HL-60 (cell line): ENCODE measurements around the gene SORCS2.

Experiments used
- DNase-seq, 2 experiments: peaks; one replicate each; pipeline ENCODE4 v3.0.0-alpha.2; 2010 to 2020; ENCODE audit warnings: low read depth in 1 of 2, low spot score in 1 of 2
- H3K27ac ChIP-seq: fragments of 250-450 bp; sonication (Bioruptor Pico); replicated peaks from 2 replicates; pipeline ENCODE4 v1.5.1; 2020; ENCODE audit warnings: mild to moderate bottlenecking, moderate library complexity
- H3K27me3 ChIP-seq: fragments of 250-450 bp; sonication (Bioruptor Pico); 2 replicates; pipeline ENCODE4 v1.5.1; 2021; ENCODE audit warnings: mild to moderate bottlenecking, moderate library complexity; ENCODE audit not compliant: insufficient read depth, poor library complexity, severe bottlenecking
- H3K4me3 ChIP-seq: replicated peaks from 2 replicates; pipeline ENCODE4 v1.5.1; 2011; ENCODE audit warnings: mild to moderate bottlenecking, control low read depth, low read length; ENCODE audit not compliant: insufficient read depth
- GABPA ChIP-seq: IDR thresholded peaks from 2 replicates; pipeline ENCODE4 v1.6.1; 2012; ENCODE audit warnings: low read depth
- POLR2AphosphoS5 ChIP-seq: IDR thresholded peaks from 2 replicates; pipeline ENCODE4 v1.6.1; 2012; ENCODE audit warnings: low read depth
- SPI1 ChIP-seq: IDR thresholded peaks from 2 replicates; pipeline ENCODE4 v1.6.1; 2012; ENCODE audit warnings: low read depth, mild to moderate bottlenecking, borderline replicate concordance
- TF ChIP-seq, protein P1 (sequence below): IDR thresholded peaks from 2 replicates; pipeline ENCODE4 v1.6.1; 2012; ENCODE audit warnings: low read depth; ENCODE audit not compliant: insufficient replicate concordance
- TF ChIP-seq, protein P2 (sequence below): IDR thresholded peaks from one replicate; pipeline ENCODE4 v1.5.1; 2011; ENCODE audit warnings: low read length, control low read depth, inconsistent platforms; ENCODE audit not compliant: insufficient read depth

The SORCS2 gene

DNA sequence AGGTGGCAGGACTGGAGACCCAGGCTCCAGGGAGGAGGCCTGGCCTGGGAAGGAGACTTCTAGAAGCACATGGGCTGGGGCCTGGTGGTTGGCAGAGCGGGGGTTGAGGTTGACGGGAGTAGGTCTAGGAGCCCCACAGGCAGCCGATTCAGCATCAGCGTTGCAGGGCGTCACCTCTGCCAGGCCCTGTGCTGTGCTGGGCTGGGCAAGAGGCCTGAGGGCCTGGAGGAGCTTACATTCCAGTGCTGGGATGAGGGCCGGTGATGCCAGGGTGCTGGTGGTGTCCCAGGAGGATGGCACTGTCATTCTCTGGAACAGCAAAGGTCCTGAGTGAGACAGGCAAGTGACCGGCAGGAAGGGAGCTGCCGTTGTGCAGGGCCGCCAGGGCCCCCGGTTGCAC lies 76.6 kb downstream of the SORCS2 start:
- TF ChIP-seq, protein P1, sequence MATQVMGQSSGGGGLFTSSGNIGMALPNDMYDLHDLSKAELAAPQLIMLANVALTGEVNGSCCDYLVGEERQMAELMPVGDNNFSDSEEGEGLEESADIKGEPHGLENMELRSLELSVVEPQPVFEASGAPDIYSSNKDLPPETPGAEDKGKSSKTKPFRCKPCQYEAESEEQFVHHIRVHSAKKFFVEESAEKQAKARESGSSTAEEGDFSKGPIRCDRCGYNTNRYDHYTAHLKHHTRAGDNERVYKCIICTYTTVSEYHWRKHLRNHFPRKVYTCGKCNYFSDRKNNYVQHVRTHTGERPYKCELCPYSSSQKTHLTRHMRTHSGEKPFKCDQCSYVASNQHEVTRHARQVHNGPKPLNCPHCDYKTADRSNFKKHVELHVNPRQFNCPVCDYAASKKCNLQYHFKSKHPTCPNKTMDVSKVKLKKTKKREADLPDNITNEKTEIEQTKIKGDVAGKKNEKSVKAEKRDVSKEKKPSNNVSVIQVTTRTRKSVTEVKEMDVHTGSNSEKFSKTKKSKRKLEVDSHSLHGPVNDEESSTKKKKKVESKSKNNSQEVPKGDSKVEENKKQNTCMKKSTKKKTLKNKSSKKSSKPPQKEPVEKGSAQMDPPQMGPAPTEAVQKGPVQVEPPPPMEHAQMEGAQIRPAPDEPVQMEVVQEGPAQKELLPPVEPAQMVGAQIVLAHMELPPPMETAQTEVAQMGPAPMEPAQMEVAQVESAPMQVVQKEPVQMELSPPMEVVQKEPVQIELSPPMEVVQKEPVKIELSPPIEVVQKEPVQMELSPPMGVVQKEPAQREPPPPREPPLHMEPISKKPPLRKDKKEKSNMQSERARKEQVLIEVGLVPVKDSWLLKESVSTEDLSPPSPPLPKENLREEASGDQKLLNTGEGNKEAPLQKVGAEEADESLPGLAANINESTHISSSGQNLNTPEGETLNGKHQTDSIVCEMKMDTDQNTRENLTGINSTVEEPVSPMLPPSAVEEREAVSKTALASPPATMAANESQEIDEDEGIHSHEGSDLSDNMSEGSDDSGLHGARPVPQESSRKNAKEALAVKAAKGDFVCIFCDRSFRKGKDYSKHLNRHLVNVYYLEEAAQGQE = no peak
- TF ChIP-seq, protein P2, sequence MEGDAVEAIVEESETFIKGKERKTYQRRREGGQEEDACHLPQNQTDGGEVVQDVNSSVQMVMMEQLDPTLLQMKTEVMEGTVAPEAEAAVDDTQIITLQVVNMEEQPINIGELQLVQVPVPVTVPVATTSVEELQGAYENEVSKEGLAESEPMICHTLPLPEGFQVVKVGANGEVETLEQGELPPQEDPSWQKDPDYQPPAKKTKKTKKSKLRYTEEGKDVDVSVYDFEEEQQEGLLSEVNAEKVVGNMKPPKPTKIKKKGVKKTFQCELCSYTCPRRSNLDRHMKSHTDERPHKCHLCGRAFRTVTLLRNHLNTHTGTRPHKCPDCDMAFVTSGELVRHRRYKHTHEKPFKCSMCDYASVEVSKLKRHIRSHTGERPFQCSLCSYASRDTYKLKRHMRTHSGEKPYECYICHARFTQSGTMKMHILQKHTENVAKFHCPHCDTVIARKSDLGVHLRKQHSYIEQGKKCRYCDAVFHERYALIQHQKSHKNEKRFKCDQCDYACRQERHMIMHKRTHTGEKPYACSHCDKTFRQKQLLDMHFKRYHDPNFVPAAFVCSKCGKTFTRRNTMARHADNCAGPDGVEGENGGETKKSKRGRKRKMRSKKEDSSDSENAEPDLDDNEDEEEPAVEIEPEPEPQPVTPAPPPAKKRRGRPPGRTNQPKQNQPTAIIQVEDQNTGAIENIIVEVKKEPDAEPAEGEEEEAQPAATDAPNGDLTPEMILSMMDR = no peak
- TF ChIP-seq GABPA = no peak
- DNase-seq = no peak
- Histone ChIP-seq H3K4me3 (no peak overlapping the region), H3K27me3 (peaks cover 2% of the 10 kb centered on the region), H3K27ac (no peak overlapping the region)

DNA sequence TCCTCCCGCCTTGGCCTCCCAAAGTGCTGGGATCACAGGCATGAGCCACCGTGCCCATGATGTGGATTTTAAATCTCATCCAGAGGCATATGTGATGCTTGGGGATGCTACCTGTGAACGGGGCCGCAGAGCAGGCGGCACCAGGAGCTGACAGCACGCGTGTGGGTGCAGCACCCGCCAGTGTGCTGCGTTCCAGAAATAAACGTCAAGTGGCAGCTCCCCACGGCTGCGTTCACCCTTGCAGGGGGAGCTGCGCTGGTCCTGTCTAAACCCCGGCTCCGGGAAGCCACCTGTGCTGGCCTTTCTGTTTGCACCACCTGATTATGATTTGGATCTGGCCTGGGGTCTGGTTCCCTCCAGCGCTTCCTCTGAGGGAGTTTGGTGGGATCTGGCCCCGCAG lies 77.8 kb downstream of the SORCS2 start:
- TF ChIP-seq POLR2AphosphoS5 (no peak), GABPA (no peak), SPI1 (no peak)
- TF ChIP-seq, protein P1 = no peak
- TF ChIP-seq, protein P2 = no peak
- no peak overlapping the region for H3K4me3 ChIP-seq
- DNase-seq = no peak
- H3K27ac ChIP-seq = no peak overlapping the region
- peaks cover 2% of the 10 kb centered on the region for H3K27me3 ChIP-seq

DNA sequence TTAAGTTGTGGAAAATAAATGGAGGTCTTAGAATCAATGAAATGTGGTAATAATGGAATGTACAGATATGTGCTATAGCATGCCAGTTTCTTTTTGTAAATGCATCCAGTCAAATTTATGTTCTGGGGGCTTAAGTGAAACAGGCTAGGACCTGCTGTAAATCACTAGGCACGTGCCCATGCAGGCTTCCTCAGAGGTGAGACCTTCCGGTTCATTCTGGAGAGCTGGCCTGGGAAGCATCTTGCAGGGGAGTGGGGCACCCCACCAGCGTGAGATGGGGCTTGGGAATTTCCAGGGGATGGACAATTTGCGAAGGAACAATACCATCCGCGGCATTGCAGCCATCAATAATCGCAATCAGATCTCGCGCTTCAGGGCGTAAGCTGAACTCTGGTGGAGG lies 80.1 kb downstream of the SORCS2 start:
- no peak for DNase-seq
- Histone ChIP-seq H3K27me3 (no peaks in the 10 kb centered on the region), H3K27ac (no peak overlapping the region), H3K4me3 (no peak overlapping the region)
- TF ChIP-seq POLR2AphosphoS5 (no peak), SPI1 (no peak), GABPA (no peak)
- TF ChIP-seq, protein P2 = no peak
- TF ChIP-seq, protein P1 = no peak
